MM.1S (cell line): ENCODE results near the gene CADPS.

Experiments
- DNase-seq: peaks from one replicate; pipeline ENCODE4 v3.0.0-alpha.2; 2015
- H2AFZ ChIP-seq: fragments of 300-600 bp; sonication (generic); 2 replicates; pipeline ENCODE4 v1.6.0; 2016; ENCODE audit warnings: antibody characterized with exemption, low read length
- H3F3A ChIP-seq: fragments of 300-600 bp; sonication (generic); 2 replicates; pipeline ENCODE4 v1.6.1; 2016; ENCODE audit warnings: mild to moderate bottlenecking, antibody characterized with exemption, low read length, moderate library complexity, mixed read lengths; ENCODE audit not compliant: insufficient read depth
- H3K27ac ChIP-seq: fragments of 300-600 bp; sonication (generic); 2 replicates; pipeline ENCODE4 v1.5.1; 2016; ENCODE audit warnings: mild to moderate bottlenecking, low read length
- H3K27me3 ChIP-seq: fragments of 300-600 bp; sonication (generic); replicated peaks from 2 replicates; pipeline ENCODE4 v1.6.0; 2016; ENCODE audit warnings: low read length; ENCODE audit not compliant: insufficient read depth
- H3K36me3 ChIP-seq: fragments of 300-600 bp; sonication (generic); replicated peaks from 2 replicates; pipeline ENCODE4 v1.6.1; 2016; ENCODE audit warnings: mild to moderate bottlenecking, low read length, mixed read lengths; ENCODE audit not compliant: insufficient read depth
- H3K4me1 ChIP-seq: fragments of 300-600 bp; sonication (generic); 2 replicates; pipeline ENCODE4 v1.6.1; 2016; ENCODE audit warnings: low read length, mixed read lengths
- H3K4me2 ChIP-seq: fragments of 300-600 bp; sonication (generic); 2 replicates; pipeline ENCODE4 v1.6.0; 2016; ENCODE audit warnings: low read depth, low read length
- H3K4me3 ChIP-seq: fragments of 300-600 bp; sonication (generic); 2 replicates; pipeline ENCODE4 v1.5.1; 2016; ENCODE audit warnings: low read length, mixed read lengths
- H3K79me2 ChIP-seq: fragments of 300-600 bp; sonication (generic); 2 replicates; pipeline ENCODE4 v1.6.1; 2016; ENCODE audit warnings: mixed run types, low read length, mixed read lengths
- H3K9ac ChIP-seq: fragments of 300-600 bp; sonication (generic); 2 replicates; pipeline ENCODE4 v1.6.1; 2016; ENCODE audit warnings: low read length, mixed read lengths
- H3K9me2 ChIP-seq: fragments of 300-600 bp; sonication (generic); replicated peaks from 2 replicates; pipeline ENCODE4 v1.6.1; 2016; ENCODE audit warnings: mild to moderate bottlenecking, low read length, mixed read lengths; ENCODE audit not compliant: insufficient read depth
- H3K9me3 ChIP-seq: fragments of 300-600 bp; sonication (generic); replicated peaks from 2 replicates; pipeline ENCODE4 v1.6.1; 2016; ENCODE audit warnings: mild to moderate bottlenecking, low read length, mixed read lengths; ENCODE audit not compliant: insufficient read depth
- H4K20me1 ChIP-seq: fragments of 300-600 bp; sonication (generic); 2 replicates; pipeline ENCODE4 v1.6.1; 2016; ENCODE audit warnings: mild to moderate bottlenecking, low read length, moderate library complexity, mixed read lengths; ENCODE audit not compliant: insufficient read depth
- CTCF ChIP-seq: fragments of 300-600 bp; sonication (generic); IDR thresholded peaks from 2 replicates; pipeline ENCODE4 v1.5.1; 2016; ENCODE audit warnings: antibody characterized with exemption, low read length, mixed read lengths
- EZH2 ChIP-seq: fragments of 300-600 bp; sonication (generic); optimal IDR thresholded peaks from 2 replicates; pipeline ENCODE3; 2017; ENCODE audit warnings: low read depth, mild to moderate bottlenecking, antibody characterized with exemption, low read length, mixed read lengths
- EZH2phosphoT487 ChIP-seq: fragments of 300-600 bp; sonication (generic); IDR thresholded peaks from 2 replicates; pipeline ENCODE4 v1.6.1; 2018; ENCODE audit warnings: antibody characterized with exemption, low read length

The CADPS gene

GRCh38 chr3:62481962-62482361 is 393.3 kb downstream of the CADPS start:
- H3K4me2 ChIP-seq, result no peak overlapping the region
- TF ChIP-seq EZH2phosphoT487, result no peak
- no peak for TF ChIP-seq CTCF
- TF ChIP-seq EZH2, result no peak
- H3K4me1 ChIP-seq, result no peaks in the 10 kb centered on the region
- H3K4me3 ChIP-seq, result no peak overlapping the region
- DNase-seq, result no peak
- no peaks in the 10 kb centered on the region for H3F3A ChIP-seq
- H3K9me2 ChIP-seq, result no peaks in the 10 kb centered on the region
- H3K27me3 ChIP-seq, result no peaks in the 10 kb centered on the region
- H2AFZ ChIP-seq, result no peak overlapping the region
- H3K9ac ChIP-seq, result no peak overlapping the region
- H4K20me1 ChIP-seq, result no peaks in the 10 kb centered on the region
- no peaks in the 10 kb centered on the region for H3K36me3 ChIP-seq
- H3K27ac ChIP-seq, result no peak overlapping the region
- H3K9me3 ChIP-seq, result no peaks in the 10 kb centered on the region
- H3K79me2 ChIP-seq, result no peaks in the 10 kb centered on the region

DNA sequence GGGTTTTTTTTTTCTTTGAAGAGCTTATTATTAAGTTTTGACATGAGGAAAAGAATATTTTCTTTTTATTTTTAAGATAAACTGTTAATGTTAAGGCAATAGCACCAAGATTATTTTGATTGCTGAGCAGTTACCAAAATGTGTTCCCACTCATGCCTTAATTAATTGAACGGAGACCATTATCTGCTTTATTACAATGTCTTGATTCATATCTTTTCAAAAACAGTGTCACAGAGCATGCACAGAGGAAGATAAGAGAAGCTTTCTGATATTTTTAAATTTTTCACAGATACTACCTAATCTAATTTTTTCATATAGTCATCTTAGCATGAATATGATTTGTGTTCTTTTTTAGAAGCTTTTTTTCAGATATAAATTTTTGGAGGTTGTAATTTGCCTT is 395.2 kb downstream of the CADPS start:
- Histone ChIP-seq H3K9me2 (no peaks in the 10 kb centered on the region), H3K27me3 (no peaks in the 10 kb centered on the region), H3F3A (no peaks in the 10 kb centered on the region), H2AFZ (no peak overlapping the region), H3K9ac (no peak overlapping the region), H3K9me3 (no peaks in the 10 kb centered on the region), H3K79me2 (no peaks in the 10 kb centered on the region), H3K4me2 (no peak overlapping the region), H3K27ac (no peak overlapping the region), H3K4me1 (no peaks in the 10 kb centered on the region), H3K4me3 (no peak overlapping the region), H4K20me1 (no peaks in the 10 kb centered on the region), H3K36me3 (no peaks in the 10 kb centered on the region)
- no peak for TF ChIP-seq EZH2
- TF ChIP-seq EZH2phosphoT487, result no peak
- TF ChIP-seq CTCF, result no peak
- no peak for DNase-seq

DNA sequence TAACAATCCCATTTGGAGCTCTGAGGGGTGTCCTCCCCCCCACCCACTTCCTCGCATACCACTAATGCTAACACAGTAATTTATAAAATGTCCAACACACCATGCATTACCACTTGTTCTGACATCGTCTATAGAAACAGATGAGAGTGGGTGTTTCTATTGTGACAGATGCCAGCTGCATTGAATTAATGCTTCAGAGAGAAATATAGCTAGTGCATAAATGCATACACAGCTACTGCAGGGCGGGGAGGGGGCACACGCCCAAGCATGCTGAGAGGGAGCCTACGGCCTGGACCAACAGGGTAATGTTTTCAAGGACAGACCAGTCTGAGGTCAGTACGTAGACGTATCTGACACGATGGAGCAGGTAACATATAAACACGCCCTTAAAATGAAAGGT is 395.9 kb downstream of the CADPS start:
- Histone ChIP-seq H3K9ac (no peak overlapping the region), H3K4me1 (no peaks in the 10 kb centered on the region), H4K20me1 (no peaks in the 10 kb centered on the region)

More for the DNA sequence above, 395.9 kb downstream of the CADPS start:
- no peak for DNase-seq
- Histone ChIP-seq H3K4me3 (no peak overlapping the region), H3K79me2 (no peaks in the 10 kb centered on the region), H3K9me3 (no peaks in the 10 kb centered on the region), H2AFZ (no peak overlapping the region), H3K9me2 (no peaks in the 10 kb centered on the region), H3K4me2 (no peak overlapping the region), H3F3A (no peaks in the 10 kb centered on the region), H3K36me3 (no peaks in the 10 kb centered on the region), H3K27me3 (no peaks in the 10 kb centered on the region), H3K27ac (no peak overlapping the region)
- TF ChIP-seq EZH2phosphoT487 (no peak), CTCF (no peak), EZH2 (no peak)
